ENCODE data around the gene LRRC14B. TPM values are rescaled to one million over a fixed set of nuclear protein-coding genes. Genes with fewer than 3 reads are reported as not detected.

LRRC14B gene
- total RNA-seq, 2 donors from 2014 or later: not detected

GRCh38 chr5:145585-146323 is 45.5 kb upstream of the LRRC14B start:
- no peak for DNase-seq (ENCODE audit: low spot score)
- no peak overlapping the region for H3K27ac ChIP-seq
- H3K36me3 ChIP-seq: no peaks in the 10 kb centered on the region
- no peak for TF ChIP-seq CTCF (IDR thresholded peaks at IDR 0.05)
- H3K4me3 ChIP-seq: no peak overlapping the region
- peaks cover 14% of the 10 kb centered on the region for H3K9me3 ChIP-seq
- ATAC-seq (ENCODE audit: insufficient number of reproducible peaks, low FRiP score, low read depth): no peak
- no peaks in the 10 kb centered on the region for H3K4me1 ChIP-seq (ENCODE audit: control insufficient read depth in 1 of 2, low read depth in 2 of 2)
- H3K27me3 ChIP-seq (replicated peaks; ENCODE audit: insufficient read depth): no peaks in the 10 kb centered on the region

- peaks cover 14% of the 10 kb centered on the region for H3K9me3 ChIP-seq
- no peak overlapping the region for H3K27ac ChIP-seq
- H3K4me3 ChIP-seq: no peak overlapping the region
- no peak for ATAC-seq (ENCODE audit: insufficient number of reproducible peaks, low FRiP score, low read depth)
- no peaks in the 10 kb centered on the region for H3K36me3 ChIP-seq
- no peaks in the 10 kb centered on the region for H3K27me3 ChIP-seq (replicated peaks; ENCODE audit: insufficient read depth)
- TF ChIP-seq CTCF (IDR thresholded peaks at IDR 0.05): no peak
- H3K4me1 ChIP-seq (ENCODE audit: control insufficient read depth in 1 of 2, low read depth in 2 of 2): no peaks in the 10 kb centered on the region
- DNase-seq (ENCODE audit: low spot score): no peak
These were observed 43.5 kb upstream of the LRRC14B start for GRCh38 chr5:147751-148150.

GRCh38 chr5:149745-150485 is 41.4 kb upstream of the LRRC14B start:
- H3K4me3 ChIP-seq: no peak overlapping the region
- DNase-seq (ENCODE audit: low spot score) (no peak), ATAC-seq (ENCODE audit: insufficient number of reproducible peaks, low FRiP score, low read depth) (no peak)
- no peak overlapping the region for H3K27ac ChIP-seq
- no peak for TF ChIP-seq CTCF (IDR thresholded peaks at IDR 0.05)
- H3K36me3 ChIP-seq: no peaks in the 10 kb centered on the region
- H3K4me1 ChIP-seq (ENCODE audit: control insufficient read depth in 1 of 2, low read depth in 2 of 2): no peaks in the 10 kb centered on the region
- no peaks in the 10 kb centered on the region for H3K27me3 ChIP-seq (replicated peaks; ENCODE audit: insufficient read depth)
- peaks cover 14% of the 10 kb centered on the region for H3K9me3 ChIP-seq

- H3K36me3 ChIP-seq: no peaks in the 10 kb centered on the region
- H3K9me3 ChIP-seq: peaks cover 14% of the 10 kb centered on the region
- DNase-seq (ENCODE audit: low spot score) (no peak), ATAC-seq (ENCODE audit: insufficient number of reproducible peaks, low FRiP score, low read depth) (no peak)
- no peak overlapping the region for H3K27ac ChIP-seq
- H3K4me3 ChIP-seq: no peak overlapping the region
- no peaks in the 10 kb centered on the region for H3K4me1 ChIP-seq (ENCODE audit: control insufficient read depth in 1 of 2, low read depth in 2 of 2)
- no peak for TF ChIP-seq CTCF (IDR thresholded peaks at IDR 0.05)
- no peaks in the 10 kb centered on the region for H3K27me3 ChIP-seq (replicated peaks; ENCODE audit: insufficient read depth)
These were observed 40.5 kb upstream of the LRRC14B start for GRCh38 chr5:150746-151145.

GRCh38 chr5:152077-152476 is 39.2 kb upstream of the LRRC14B start:
- TF ChIP-seq CTCF (IDR thresholded peaks at IDR 0.05): no peak
- H3K9me3 ChIP-seq: peaks cover 8% of the 10 kb centered on the region
- DNase-seq (ENCODE audit: low spot score): no peak
- no peak overlapping the region for H3K4me3 ChIP-seq
- no peak for ATAC-seq (ENCODE audit: insufficient number of reproducible peaks, low FRiP score, low read depth)
- no peaks in the 10 kb centered on the region for H3K36me3 ChIP-seq
- H3K4me1 ChIP-seq (ENCODE audit: control insufficient read depth in 1 of 2, low read depth in 2 of 2): no peaks in the 10 kb centered on the region
- H3K27ac ChIP-seq: no peak overlapping the region
- H3K27me3 ChIP-seq (replicated peaks; ENCODE audit: insufficient read depth): no peaks in the 10 kb centered on the region

All from thoracic aorta (tissue), 2 donors.